ENCODE data around the gene LRRC7.

LRRC7 gene

DNA sequence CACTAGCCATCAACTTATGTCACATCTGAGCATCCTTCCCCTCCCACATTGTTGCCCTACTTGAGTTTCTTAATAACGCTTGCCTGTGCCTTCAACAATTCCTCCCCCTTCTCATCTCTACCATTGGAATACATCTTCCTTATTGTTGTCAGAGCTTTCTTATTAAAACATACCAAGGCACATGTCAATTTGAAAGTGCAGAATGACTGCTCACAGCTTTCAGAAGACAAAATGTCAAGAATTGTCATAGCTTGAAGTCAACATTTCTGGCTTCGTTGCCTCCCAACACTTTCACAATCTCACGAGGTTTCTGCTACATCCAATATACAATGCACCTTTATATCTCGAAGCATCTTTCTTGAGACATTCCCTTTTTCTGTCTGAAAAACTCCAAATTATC lies 279.9 kb downstream of the LRRC7 start:
- TF ChIP-seq, protein P1, sequence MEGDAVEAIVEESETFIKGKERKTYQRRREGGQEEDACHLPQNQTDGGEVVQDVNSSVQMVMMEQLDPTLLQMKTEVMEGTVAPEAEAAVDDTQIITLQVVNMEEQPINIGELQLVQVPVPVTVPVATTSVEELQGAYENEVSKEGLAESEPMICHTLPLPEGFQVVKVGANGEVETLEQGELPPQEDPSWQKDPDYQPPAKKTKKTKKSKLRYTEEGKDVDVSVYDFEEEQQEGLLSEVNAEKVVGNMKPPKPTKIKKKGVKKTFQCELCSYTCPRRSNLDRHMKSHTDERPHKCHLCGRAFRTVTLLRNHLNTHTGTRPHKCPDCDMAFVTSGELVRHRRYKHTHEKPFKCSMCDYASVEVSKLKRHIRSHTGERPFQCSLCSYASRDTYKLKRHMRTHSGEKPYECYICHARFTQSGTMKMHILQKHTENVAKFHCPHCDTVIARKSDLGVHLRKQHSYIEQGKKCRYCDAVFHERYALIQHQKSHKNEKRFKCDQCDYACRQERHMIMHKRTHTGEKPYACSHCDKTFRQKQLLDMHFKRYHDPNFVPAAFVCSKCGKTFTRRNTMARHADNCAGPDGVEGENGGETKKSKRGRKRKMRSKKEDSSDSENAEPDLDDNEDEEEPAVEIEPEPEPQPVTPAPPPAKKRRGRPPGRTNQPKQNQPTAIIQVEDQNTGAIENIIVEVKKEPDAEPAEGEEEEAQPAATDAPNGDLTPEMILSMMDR (conservative IDR thresholded peaks at IDR 0.05; ENCODE audit: low read length) = no peak
- H3K4me3 ChIP-seq (ENCODE audit: low read length) = no peak overlapping the region
- DNase-seq (ENCODE audit: low read depth) = no peak

DNA sequence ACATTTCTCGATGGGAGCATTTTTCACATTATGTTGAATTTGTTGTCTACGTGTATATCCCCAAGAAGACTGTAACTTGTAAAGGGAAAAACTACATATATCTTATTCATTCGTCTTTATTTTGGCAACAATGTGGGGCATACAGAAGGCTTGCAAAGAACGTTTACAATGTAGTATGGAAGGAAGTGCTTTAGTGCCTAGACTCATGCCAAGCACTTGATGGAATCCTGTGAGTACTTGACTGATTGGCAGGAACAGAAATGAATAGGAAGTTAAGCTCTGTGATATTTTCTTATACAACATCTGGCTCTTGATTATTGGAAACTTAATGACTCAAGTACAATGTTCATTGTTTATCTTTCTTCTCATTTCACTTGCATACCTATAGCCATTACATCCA lies 284.4 kb downstream of the LRRC7 start:
- no peak for DNase-seq (ENCODE audit: low read depth)
- no peak overlapping the region for H3K4me3 ChIP-seq (ENCODE audit: low read length)
- TF ChIP-seq, protein P1 (conservative IDR thresholded peaks at IDR 0.05; ENCODE audit: low read length) = no peak

DNA sequence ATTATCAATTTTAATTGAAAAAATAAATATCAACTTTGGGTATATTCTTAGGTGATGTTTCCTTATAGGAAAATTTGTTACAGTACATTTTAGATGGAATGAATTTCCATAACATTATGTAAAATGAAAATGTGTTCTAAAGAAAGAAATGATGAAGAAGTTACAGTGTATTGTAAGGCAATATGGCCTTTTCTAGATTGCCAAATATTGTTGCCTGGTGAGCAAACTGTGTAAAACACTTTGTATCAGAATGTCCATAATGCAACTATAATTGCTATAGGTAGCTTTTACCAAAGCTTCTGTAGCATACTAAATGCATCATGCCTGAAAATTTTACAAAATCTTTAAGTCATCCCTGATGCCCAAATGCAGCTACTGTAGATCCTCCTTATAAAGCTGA lies 285.0 kb downstream of the LRRC7 start:
- DNase-seq (ENCODE audit: low read depth) = no peak
- no peak overlapping the region for H3K4me3 ChIP-seq (ENCODE audit: low read length)
- TF ChIP-seq, protein P1 (conservative IDR thresholded peaks at IDR 0.05; ENCODE audit: low read length) = no peak

DNA sequence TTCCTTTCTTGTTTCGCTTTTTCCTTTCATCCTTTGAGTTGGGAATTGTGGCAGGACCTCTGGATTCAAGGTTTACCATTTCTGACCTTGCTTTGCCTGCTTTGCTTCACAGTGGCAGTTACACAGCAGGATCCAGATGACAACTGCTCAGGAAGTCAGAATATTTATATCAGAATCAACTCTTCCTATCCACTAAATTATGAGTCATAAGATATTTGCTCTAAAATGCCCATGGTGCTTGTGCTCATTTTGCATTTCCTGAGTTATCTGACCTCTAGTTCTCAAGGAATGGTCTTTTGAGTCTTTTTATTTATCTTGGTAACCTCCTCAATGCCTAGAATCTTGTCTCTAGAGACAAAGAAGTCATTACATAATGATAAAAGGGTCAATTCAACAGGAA lies 290.8 kb downstream of the LRRC7 start:
- TF ChIP-seq, protein P1 (conservative IDR thresholded peaks at IDR 0.05; ENCODE audit: low read length) = no peak
- no peak for DNase-seq (ENCODE audit: low read depth)
- H3K4me3 ChIP-seq (ENCODE audit: low read length) = no peak overlapping the region

DNA sequence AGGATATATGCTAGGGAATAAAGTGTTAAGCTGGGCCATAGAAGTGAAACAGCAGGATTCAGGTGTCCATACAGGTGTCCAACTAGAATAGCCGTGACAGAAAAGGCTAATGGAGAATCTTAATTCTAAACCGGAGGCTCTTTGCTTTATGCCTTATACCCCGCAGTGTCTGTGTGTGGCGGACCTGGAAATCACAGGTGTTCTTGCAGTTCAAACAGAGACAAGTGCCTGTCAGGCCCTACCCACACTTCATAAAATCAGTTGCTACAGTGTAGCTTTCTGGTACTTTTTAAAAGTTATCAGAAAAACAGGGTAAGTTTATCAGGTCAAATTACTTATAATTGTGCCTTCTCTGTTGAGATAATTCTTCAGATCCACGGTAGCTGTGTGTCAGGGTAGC lies 293.9 kb downstream of the LRRC7 start:
- no peak overlapping the region for H3K4me3 ChIP-seq (ENCODE audit: low read length)
- no peak for DNase-seq (ENCODE audit: low read depth)
- TF ChIP-seq, protein P1 (conservative IDR thresholded peaks at IDR 0.05; ENCODE audit: low read length) = no peak

DNA sequence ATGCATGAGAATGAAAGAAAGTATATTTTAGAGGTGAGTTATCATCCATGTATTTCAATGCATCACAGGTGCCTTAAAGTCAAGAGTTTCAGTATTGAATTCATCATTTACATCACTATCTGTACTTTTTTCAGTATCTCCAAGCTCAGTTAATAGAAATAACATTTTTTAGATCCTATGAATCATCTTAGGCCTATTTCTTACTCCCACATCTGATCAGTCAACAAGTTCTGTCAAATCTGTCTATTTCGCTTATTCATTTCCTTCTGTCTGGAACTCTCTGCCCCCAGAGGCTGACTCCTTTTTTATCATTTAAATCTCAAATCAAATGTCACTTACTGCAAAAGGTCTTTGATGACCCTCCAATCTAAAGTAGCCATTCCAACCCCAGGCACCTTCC lies 295.2 kb downstream of the LRRC7 start:
- no peak for DNase-seq (ENCODE audit: low read depth)

DNA sequence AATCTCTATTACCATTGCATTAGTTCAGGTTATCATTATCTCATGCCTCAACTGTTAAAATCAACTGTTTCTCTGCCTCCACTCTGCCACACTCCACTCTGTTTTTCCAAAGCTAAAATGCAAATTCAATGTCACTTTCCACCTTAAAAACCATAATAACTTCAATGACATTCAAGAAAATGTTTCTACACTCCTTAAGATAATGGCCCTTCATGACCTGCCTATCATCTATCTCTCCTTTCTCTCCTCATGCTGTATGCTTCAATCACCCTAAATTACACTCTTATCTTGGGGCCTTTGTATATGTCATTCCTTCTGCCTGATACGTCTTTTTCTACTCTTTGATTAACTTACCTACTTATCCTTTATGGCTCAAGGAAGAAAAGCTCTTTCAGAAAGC lies 296.0 kb downstream of the LRRC7 start:
- no peak overlapping the region for H3K4me3 ChIP-seq (ENCODE audit: low read length)
- TF ChIP-seq, protein P1 (conservative IDR thresholded peaks at IDR 0.05; ENCODE audit: low read length) = no peak
- no peak for DNase-seq (ENCODE audit: low read depth)

More for the DNA sequence above, 295.2 kb downstream of the LRRC7 start:
- no peak overlapping the region for H3K4me3 ChIP-seq (ENCODE audit: low read length)
- TF ChIP-seq, protein P1 (conservative IDR thresholded peaks at IDR 0.05; ENCODE audit: low read length) = no peak
